Measurements from ENCODE around the gene TMEM247.

DNA sequence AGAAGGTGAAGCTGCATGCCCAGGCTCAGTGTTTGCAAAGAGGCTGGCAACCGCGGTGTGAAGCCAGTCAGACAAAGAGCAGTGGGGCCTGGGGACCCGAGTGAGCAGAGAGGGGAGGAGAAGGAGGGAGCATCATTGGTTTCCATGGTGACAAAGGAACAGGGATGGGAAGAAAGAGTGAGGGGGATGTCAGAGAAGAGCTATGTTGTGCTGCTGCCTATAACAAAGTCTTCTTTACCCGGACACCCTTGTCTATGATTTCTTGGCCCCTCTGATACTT, 14.5 kb downstream of the TMEM247 start:
- no peak for TF ChIP-seq SP1 (CRISPR knock-in tag; conservative IDR thresholded peaks at IDR 0.05)
- TF ChIP-seq, protein P1, sequence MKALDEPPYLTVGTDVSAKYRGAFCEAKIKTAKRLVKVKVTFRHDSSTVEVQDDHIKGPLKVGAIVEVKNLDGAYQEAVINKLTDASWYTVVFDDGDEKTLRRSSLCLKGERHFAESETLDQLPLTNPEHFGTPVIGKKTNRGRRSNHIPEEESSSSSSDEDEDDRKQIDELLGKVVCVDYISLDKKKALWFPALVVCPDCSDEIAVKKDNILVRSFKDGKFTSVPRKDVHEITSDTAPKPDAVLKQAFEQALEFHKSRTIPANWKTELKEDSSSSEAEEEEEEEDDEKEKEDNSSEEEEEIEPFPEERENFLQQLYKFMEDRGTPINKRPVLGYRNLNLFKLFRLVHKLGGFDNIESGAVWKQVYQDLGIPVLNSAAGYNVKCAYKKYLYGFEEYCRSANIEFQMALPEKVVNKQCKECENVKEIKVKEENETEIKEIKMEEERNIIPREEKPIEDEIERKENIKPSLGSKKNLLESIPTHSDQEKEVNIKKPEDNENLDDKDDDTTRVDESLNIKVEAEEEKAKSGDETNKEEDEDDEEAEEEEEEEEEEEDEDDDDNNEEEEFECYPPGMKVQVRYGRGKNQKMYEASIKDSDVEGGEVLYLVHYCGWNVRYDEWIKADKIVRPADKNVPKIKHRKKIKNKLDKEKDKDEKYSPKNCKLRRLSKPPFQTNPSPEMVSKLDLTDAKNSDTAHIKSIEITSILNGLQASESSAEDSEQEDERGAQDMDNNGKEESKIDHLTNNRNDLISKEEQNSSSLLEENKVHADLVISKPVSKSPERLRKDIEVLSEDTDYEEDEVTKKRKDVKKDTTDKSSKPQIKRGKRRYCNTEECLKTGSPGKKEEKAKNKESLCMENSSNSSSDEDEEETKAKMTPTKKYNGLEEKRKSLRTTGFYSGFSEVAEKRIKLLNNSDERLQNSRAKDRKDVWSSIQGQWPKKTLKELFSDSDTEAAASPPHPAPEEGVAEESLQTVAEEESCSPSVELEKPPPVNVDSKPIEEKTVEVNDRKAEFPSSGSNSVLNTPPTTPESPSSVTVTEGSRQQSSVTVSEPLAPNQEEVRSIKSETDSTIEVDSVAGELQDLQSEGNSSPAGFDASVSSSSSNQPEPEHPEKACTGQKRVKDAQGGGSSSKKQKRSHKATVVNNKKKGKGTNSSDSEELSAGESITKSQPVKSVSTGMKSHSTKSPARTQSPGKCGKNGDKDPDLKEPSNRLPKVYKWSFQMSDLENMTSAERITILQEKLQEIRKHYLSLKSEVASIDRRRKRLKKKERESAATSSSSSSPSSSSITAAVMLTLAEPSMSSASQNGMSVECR (CRISPR knock-in tag; IDR thresholded peaks at IDR 0.05; ENCODE audit: borderline replicate concordance), result no peak
- no peak for TF ChIP-seq NFYB (CRISPR knock-in tag; conservative IDR thresholded peaks at IDR 0.05; ENCODE audit: low read depth)
- no peak for TF ChIP-seq FOXK1 (CRISPR knock-in tag; IDR thresholded peaks at IDR 0.05)
- TF ChIP-seq, protein P2, sequence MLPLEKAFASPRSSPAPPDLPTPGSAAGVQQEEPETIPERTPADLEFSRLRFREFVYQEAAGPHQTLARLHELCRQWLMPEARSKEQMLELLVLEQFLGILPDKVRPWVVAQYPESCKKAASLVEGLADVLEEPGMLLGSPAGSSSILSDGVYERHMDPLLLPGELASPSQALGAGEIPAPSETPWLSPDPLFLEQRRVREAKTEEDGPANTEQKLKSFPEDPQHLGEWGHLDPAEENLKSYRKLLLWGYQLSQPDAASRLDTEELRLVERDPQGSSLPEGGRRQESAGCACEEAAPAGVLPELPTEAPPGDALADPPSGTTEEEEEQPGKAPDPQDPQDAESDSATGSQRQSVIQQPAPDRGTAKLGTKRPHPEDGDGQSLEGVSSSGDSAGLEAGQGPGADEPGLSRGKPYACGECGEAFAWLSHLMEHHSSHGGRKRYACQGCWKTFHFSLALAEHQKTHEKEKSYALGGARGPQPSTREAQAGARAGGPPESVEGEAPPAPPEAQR (CRISPR knock-in tag; IDR thresholded peaks at IDR 0.05), result no peak
- no peak for TF ChIP-seq TEAD4 (CRISPR knock-in tag; IDR thresholded peaks at IDR 0.05)
- no peak for TF ChIP-seq ZNF281 (CRISPR knock-in tag; IDR thresholded peaks at IDR 0.05)
- TF ChIP-seq CTCF (IDR thresholded peaks at IDR 0.05), result no peak
- TF ChIP-seq, protein P3, sequence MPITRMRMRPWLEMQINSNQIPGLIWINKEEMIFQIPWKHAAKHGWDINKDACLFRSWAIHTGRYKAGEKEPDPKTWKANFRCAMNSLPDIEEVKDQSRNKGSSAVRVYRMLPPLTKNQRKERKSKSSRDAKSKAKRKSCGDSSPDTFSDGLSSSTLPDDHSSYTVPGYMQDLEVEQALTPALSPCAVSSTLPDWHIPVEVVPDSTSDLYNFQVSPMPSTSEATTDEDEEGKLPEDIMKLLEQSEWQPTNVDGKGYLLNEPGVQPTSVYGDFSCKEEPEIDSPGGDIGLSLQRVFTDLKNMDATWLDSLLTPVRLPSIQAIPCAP (CRISPR knock-in tag; IDR thresholded peaks at IDR 0.05), result no peak
- no peak for TF ChIP-seq JAZF1 (CRISPR knock-in tag; IDR thresholded peaks at IDR 0.05)
- no peak for TF ChIP-seq TEAD1 (CRISPR knock-in tag; IDR thresholded peaks at IDR 0.05)
- TF ChIP-seq KAT7 (CRISPR knock-in tag; IDR thresholded peaks at IDR 0.05; ENCODE audit: borderline replicate concordance), result no peak
- TF ChIP-seq TP53 (CRISPR knock-in tag; IDR thresholded peaks at IDR 0.05), result no peak
- no peak for TF ChIP-seq CREM (CRISPR knock-in tag; IDR thresholded peaks at IDR 0.05)

Data from WTC11 (cell line).